Breast epithelium (tissue), 4 donors: ENCODE data around the gene MIEF1. TPM values are rescaled to one million over a fixed set of nuclear protein-coding genes. Genes with fewer than 3 reads are reported as not detected.

ENCODE experiments used
- DNase-seq, 2 donors: peaks; one replicate each; pipeline ENCODE4 v3.0.0-alpha.2; 2019; ENCODE audit warnings: low spot score in 2 of 2
- H3K27ac ChIP-seq, 2 donors: fragments of 200-600 bp; sonication (generic) in 1 of 2; one replicate each; pipeline ENCODE4 v1.5.1; 2016 to 2019; ENCODE audit warnings: mild to moderate bottlenecking in 1 of 2
- H3K27me3 ChIP-seq, 2 donors: fragments of 200-600 bp; sonication (generic) in 1 of 2; one replicate each; pipeline versions ENCODE4 v1.5.1 to v1.6.0; 2017 to 2019; ENCODE audit warnings: control low read depth in 1 of 2, mild to moderate bottlenecking in 1 of 2
- H3K36me3 ChIP-seq: fragments of 200-600 bp; one replicate; pipeline ENCODE4 v1.5.1; 2019
- H3K4me1 ChIP-seq, 2 donors: fragments of 200-600 bp; sonication (generic); one replicate each; pipeline ENCODE4 v1.5.1; 2016 to 2019; ENCODE audit warnings: control low read depth in 1 of 2
- H3K4me3 ChIP-seq, 3 donors: fragments of 200-600 bp; sonication (generic); 1 replicate in 2 of 3; 2 replicates in 1 of 3; pipeline ENCODE4 v1.5.1; 2016 to 2019; ENCODE audit warnings: mild to moderate bottlenecking in 3 of 3, moderate library complexity in 2 of 3
- H3K9me3 ChIP-seq, 2 donors: fragments of 200-600 bp; sonication (generic) in 1 of 2; one replicate each; pipeline ENCODE4 v1.5.1; 2016 to 2019; ENCODE audit warnings: control low read depth in 1 of 2
- CTCF ChIP-seq, 3 donors: fragments of 450-650 bp; IDR thresholded peaks; one replicate each; pipeline ENCODE4 v1.5.1; 2016 to 2017; ENCODE audit warnings: antibody characterized with exemption in 3 of 3, mild to moderate bottlenecking in 3 of 3, moderate library complexity in 3 of 3
- POLR2A ChIP-seq: fragments of 450-650 bp; IDR thresholded peaks from one replicate; pipeline ENCODE4 v1.6.1; 2016; ENCODE audit warnings: antibody characterized with exemption, mild to moderate bottlenecking, moderate library complexity
- POLR2AphosphoS5 ChIP-seq, 3 donors: sonication (generic); formaldehyde crosslinking; IDR thresholded peaks; one replicate each; pipeline ENCODE4 v1.6.1; 2017; ENCODE audit warnings: antibody characterized with exemption in 3 of 3
- intact Hi-C: fragments of 100-400 bp; cut with DNase I; formaldehyde crosslinking; loops from one replicate; pipeline ENCODE4 v1.15.1; 2023; ENCODE audit warnings: low total_unique reads
- total RNA-seq, 3 donors: library from RNA; depleted of rRNA; stranded (reverse); fragments of >200 nt; gene quantifications; one replicate each; pipeline ENCODE4 v1.1.0, GENCODE V29; 2016

The MIEF1 gene
- total RNA-seq, 3 donors from 2014 or later, result 19.7 to 24.3 (median 22.9) TPM

- intact Hi-C loops, result no loop called here
- Histone ChIP-seq H3K9me3 (no peaks in the 10 kb centered on the region), H3K27ac (no peak overlapping the region), H3K36me3 (no peaks in the 10 kb centered on the region), H3K4me3 (no peak overlapping the region), H3K27me3 (peaks cover 4 to 17% of the 10 kb centered on the region in 2 donors), H3K4me1 (no peaks in the 10 kb centered on the region)
- TF ChIP-seq POLR2A (no peak), CTCF (IDR thresholded peaks at IDR 0.05) (no peak)
- DNase-seq, result no peak
Measured at GRCh38 chr22:39563571-39564428, 61.7 kb downstream of the MIEF1 start.

GRCh38 chr22:39565414-39565944, 63.4 kb downstream of the MIEF1 start:
- TF ChIP-seq CTCF (IDR thresholded peaks at IDR 0.05) (no peak), POLR2AphosphoS5 (IDR thresholded peaks at IDR 0.05) (no peak), POLR2A (no peak)
- Histone ChIP-seq H3K36me3 (no peaks in the 10 kb centered on the region), H3K4me1 (no peaks in the 10 kb centered on the region), H3K4me3 (no peak overlapping the region), H3K9me3 (no peaks in the 10 kb centered on the region), H3K27me3 (peaks cover 0 to 2% of the 10 kb centered on the region in 2 donors), H3K27ac (no peak overlapping the region)
- intact Hi-C loops, result no loop called here
- DNase-seq, result no peak

- TF ChIP-seq POLR2AphosphoS5 (IDR thresholded peaks at IDR 0.05) (no peak), CTCF (IDR thresholded peaks at IDR 0.05) (no peak), POLR2A (no peak)
- intact Hi-C loops, result no loop called here
- H3K27ac ChIP-seq, result no peak overlapping the region
- no peaks in the 10 kb centered on the region for H3K27me3 ChIP-seq
- no peaks in the 10 kb centered on the region for H3K4me1 ChIP-seq
- H3K4me3 ChIP-seq, result no peak overlapping the region
- no peak for DNase-seq
- no peaks in the 10 kb centered on the region for H3K36me3 ChIP-seq
- no peaks in the 10 kb centered on the region for H3K9me3 ChIP-seq
Measured at GRCh38 chr22:39567135-39567946, 65.3 kb downstream of the MIEF1 start.

Other genes with a start within 250 kb of the MIEF1 start
- 1,000 to 10,000 TPM; 1,827 to 3,262 (median 2,633) TPM for gene RPL3, start 182.7 kb upstream of the MIEF1 start, total RNA-seq
- 10 to 100 TPM in 2 of 3 donors, 1 to 10 TPM in 1; 6.9 to 22.3 (median 20.5) TPM for gene SYNGR1, start 152.3 kb upstream of the MIEF1 start, total RNA-seq
- 10 to 100 TPM; 15.4 to 17.9 (median 16.0) TPM for gene TAB1, start 102.5 kb upstream of the MIEF1 start, total RNA-seq
- 1 to 10 TPM; 1.9 to 9.4 (median 3.9) TPM for gene MGAT3, start 45.3 kb upstream of the MIEF1 start, total RNA-seq
- 100 to 1,000 TPM; 339 to 403 (median 347) TPM for gene ATF4, start 18.3 kb downstream of the MIEF1 start, total RNA-seq
- gene RPS19BP1, start 30.5 kb downstream of the MIEF1 start, total RNA-seq, result 100 to 1,000 TPM; 112 to 177 (median 159) TPM
- gene CACNA1I, start 68.5 kb downstream of the MIEF1 start, total RNA-seq, result under 1 TPM; 0.32 to 0.44 (median 0.33) TPM